Measurements from ENCODE around the gene DHRSX.

- no peak for TF ChIP-seq CTCF (IDR thresholded peaks at IDR 0.05)
- TF ChIP-seq ZNF302 (CRISPR knock-in tag; IDR thresholded peaks at IDR 0.05), result no peak
- no peak for TF ChIP-seq MAX (IDR thresholded peaks at IDR 0.05)
- no peak for TF ChIP-seq BHLHE40 (IDR thresholded peaks at IDR 0.05; ENCODE audit: low read depth, low read length)
- TF ChIP-seq POLR2A (IDR thresholded peaks at IDR 0.05; ENCODE audit: low read length), result no peak
- no peak for TF ChIP-seq USF2 (IDR thresholded peaks at IDR 0.05)
- no peak for TF ChIP-seq GATA3 (IDR thresholded peaks at IDR 0.05; ENCODE audit: borderline replicate concordance)
- TF ChIP-seq MAZ (IDR thresholded peaks at IDR 0.05; ENCODE audit: borderline replicate concordance, low read depth, low read length), result no peak
Measured at GRCh38 chrX:2334237-2334636, 166.5 kb downstream of the DHRSX start.

All from A549 (cell line).